HG03103 (cell line): ENCODE measurements around the gene SOBP.
"Not testable (repeated sequence)": the region's sequence is repeated elsewhere in the genome, so short reads cannot be mapped to it uniquely, and the experiment has no call there.

Source experiments
- ATAC-seq: cut with Tn5 transposase; IDR thresholded peaks from one replicate; pipeline ENCODE4 v1.9.1; 2021; ENCODE audit warnings: low read depth; ENCODE audit not compliant: unreplicated experiment

SOBP gene

DNA sequence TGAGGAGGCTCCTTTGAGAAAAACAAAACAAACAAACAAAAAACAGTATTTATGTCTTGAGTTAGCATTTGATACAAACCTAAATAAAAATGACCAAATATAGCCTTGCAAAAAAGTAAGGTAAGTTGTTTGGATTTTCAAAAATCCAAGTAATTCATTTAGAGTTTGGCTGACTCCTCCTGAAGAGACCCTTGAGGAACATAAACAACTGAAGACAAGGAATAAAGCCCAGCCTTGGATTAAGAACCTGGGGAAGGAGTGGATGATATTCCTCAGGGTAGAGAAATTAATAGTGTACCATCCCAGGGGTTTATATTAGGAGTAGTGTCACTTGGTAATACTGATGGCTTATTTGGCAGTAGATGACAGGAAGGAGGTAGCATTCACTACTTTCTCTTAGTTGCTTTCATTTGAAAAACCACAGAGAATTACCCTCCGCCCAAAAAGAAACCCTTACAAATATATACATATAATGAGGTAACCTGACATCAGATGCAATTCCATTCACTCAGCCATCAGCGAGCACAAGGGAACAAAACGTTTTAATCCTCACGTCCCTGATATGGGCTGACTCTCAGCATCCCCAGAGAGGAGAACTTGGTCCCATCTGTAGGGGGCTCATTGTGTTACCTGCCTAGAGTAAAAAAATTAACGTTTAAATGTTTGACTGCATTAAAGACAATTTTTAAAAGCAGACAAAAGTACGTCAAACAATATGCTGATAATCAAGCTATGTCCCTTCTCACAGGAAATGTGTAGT, 57.0 kb downstream of the SOBP start:
- no peak for ATAC-seq

DNA sequence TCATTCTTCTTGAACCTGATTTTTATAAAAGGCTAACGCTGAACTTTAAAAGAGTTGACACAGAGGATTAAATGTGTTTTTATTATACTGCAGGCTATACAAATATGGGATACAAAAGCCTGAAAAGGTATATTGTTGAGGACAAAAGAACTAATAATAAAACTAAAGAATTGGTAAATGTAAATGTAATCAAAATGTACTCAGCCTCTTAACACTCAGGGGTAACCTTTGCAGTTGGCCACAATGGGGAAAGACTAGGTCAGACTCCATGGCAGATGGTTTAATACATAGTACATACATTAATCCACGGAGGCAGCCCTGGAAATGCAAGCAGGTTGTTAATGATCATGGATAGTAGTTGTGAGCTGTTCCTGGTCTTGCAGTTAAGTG, 57.5 kb downstream of the SOBP start:
- no peak for ATAC-seq

DNA sequence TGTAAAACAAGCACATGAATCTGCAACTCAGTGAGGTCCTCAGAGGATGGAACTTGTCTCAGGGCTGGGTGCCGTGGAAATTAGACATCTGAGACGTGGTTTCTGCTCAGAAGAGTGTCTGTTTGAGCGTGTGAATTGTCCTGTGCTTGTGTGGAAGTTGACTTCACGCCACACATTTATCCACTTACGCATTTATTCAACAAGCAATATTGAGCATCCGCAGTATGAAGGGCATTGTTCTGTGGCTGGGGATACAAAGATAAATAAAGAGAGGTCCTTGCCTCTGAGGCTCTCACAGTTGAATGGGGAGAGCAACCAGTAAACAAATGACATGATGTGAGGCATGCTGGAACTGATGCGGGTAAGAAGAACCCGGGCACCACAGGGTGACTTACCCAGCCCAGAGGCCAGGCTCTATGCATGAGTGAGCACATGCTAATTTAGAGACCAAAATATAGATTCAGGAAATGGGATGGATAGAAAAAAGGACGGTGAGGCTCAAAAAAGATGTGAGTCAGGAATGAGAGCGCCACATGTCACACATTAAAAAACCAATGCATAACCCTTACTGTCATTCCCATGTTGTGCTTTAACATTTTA, 60.4 kb downstream of the SOBP start:
- ATAC-seq, result no peak

DNA sequence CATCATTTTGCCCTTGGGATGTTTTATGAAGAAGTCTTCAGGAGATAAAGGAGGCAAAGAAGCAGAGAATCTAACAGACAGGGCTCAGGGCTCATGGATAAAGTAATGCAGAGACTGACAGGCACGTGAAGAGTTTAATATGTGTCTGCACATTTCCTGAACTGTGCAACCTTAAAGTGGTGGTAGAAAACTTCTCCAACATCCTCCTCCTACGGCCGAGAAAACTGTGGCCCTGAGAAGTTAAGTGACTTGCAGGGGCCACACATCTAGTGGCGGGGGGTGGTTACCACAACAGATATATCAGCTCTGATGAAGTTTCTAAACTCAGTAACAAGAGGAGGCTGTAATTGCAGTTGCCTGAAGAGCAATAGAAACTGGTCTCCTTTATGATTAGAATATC, 61.0 kb downstream of the SOBP start:
- ATAC-seq, result no peak

DNA sequence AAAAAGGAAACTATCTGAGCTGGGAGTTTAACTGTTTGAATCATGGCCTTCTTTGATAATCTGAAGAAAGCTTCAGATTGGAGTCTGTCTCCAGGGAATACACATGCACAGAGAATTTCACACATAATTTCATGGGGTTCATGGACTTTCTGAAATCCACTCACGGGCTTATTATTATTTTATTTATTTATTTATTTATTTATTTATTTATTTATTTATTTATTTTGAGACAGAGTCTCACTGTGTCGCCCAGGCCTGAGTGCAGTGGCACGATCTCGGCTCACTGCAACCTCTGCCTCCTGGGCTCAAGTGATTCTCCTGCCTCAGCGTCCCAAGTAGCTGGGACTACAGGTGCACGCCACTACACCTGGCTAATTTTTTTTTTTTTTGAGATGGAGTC, 63.2 kb downstream of the SOBP start:
- ATAC-seq, result not testable (repeated sequence)

DNA sequence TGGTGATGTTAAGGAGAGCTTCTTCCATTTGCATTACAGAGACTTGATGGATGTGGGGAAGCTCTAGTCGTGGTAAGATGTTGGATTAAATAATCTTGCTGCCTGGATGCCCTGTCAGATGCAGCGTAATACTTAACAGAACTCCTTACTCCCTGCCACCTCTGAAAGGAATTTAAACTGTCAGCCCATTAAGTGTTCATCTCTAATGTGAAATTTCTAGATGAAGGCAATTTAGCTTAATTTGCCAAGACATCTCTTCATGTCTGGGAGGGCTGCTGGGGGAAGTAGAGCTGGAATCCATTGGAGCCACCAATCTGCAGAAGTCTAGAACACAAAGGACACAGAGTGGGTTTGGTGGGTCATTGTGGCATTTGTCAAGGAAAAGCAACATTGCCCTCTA, 64.4 kb downstream of the SOBP start:
- no peak for ATAC-seq

DNA sequence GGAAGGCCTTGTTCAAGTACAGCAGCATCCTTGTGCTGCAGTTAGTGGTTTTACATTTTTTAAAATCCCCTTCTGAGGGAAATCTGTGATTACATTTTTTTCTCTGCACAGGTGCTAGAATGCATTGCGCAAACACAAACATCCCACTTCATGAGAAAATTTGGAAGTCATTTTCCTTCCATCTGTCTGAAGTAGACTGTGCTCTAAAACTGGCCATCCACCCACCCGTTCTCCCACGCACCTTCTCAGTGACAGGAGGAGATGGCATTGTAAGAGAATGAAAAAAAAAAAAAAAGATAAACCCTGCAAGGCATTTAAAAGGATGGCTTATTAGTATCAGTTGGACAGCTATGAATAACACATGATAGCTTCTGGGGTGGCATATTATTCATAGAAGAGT, 65.0 kb downstream of the SOBP start:
- ATAC-seq, result no peak

DNA sequence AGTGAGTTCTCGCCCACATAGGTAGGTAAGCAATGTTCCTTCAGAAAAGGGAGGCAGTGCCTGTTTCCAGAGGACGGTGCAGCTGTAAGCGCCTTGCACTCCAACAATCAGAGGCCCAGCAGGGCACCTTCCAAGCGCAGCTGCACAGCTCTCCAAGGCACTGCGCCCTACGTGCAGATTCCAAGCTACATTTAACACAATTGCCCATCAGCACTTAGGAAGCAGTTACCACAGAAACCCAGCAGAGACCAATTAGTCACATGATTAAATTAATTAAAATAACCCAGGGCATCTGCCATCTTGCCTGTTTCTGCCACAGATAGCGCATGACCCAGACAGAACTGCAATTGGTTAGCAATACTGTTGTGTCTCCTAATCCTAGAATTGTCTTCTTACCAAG, 65.5 kb downstream of the SOBP start:
- ATAC-seq, result no peak

DNA sequence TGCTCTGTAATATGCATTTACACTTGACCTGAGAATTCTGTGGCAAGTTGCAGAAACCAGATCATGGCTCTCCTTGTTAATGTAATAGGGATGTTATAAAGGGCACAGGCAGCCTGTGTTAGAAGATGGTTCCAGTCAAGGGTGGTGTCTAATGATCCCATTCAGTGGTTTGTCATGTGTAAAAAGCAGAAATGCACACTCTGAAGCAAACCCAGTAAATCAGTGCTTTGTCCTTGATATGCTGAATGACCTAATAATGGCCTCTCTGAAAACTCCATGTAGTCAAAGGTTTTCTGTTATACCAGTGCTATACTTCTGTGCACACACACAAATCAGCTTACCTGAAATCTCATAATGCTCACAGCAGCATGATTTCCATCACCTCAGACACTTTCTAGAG, 66.2 kb downstream of the SOBP start:
- ATAC-seq, result no peak

DNA sequence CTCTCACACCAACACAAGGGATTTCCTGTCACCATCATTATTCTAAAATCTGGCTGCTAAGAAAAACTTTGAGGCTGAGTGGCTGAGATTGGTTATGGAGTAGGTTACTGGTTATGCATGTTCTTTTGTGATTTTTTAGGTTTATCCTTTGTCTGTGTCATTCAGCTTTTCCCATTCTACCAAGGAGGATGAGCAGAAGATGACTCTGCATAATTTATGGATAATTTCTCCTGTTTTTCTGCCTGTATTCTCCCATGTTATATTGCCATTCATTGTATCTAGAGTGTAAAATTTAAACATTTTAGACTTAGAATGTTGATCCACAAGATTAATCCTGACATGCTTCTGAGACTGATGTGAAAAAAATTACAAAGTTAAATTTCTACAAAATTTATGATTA, 67.8 kb downstream of the SOBP start:
- no peak for ATAC-seq

DNA sequence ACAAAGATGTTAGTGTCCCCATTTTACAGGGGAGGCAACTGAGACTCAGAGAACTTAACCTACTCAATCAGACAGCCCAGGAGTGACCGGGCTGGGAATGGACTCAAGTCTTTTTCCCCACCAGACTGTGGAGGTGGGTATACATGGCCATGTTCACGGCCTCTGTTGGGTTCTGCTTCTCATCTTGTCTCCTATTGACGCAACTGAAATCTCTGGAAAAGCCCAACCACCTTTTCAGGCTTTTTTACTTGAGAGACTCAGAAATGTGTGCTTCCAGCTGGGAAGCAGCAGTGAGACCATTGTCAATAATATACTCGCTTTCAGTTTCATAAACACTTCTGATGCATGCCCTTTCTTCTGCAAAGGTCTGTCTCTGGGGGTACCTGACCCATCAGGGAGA, 70.7 kb downstream of the SOBP start:
- ATAC-seq, result no peak

DNA sequence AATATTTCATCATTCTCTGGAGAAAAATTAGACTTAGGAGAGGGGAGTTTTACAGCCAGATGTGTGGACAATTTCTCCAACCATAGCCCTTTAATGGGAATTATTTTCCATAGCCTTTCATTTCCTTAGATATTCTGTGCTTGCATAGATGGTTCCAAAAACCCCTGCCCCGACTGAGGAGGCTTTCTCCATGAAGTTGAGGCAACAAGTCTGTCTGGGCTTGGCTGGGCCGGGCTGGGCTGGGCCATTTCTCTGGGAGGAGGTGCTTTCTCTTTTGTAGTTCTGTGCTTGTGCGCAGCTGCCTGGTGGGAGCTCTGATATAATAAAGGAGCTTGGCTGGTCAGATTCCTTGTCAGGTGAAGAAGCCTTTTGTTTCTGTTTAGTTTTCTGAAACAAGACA, 71.4 kb downstream of the SOBP start:
- ATAC-seq, result no peak

DNA sequence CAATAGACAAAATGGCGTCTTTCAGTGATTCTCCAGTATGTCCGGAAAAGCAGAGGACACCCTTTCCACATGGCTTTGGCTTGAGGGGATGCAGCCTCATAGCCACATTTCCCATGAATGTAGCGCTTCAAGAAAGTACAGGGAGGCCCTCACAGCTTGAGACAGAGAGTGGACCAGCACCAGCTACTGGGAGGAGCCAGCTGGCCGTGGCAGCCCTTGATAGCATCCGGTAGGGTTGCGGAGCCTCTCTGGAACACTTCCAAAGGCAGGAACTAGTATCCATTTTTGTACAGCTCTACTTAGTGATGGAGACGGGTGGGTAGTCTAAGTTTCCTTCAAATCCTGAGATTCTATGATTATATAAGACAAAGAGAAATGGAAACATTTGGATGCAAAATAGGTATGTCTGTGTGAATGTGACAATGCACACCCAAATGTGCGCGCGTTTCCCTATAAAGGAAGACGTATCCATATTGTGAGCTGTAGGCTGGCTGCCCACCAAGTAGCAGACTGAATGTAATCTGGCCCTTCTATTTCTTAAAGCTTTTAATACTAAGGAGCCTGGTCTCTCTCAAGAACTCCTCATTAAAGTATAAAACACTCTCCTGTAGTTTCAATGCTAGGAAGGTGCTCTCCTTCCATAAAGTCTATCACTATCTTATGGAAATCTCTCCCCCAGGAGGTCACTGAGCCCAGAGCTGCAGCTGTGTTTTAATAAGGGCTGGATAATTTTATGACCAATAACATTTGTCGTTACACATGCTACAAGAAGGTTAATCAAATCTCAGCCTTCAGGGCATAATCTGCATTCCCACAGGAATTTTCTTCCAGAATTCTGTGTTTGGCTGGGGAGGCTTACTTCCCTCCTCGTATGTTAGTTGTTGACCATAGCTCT, 74.0 kb downstream of the SOBP start:
- ATAC-seq, result no peak

DNA sequence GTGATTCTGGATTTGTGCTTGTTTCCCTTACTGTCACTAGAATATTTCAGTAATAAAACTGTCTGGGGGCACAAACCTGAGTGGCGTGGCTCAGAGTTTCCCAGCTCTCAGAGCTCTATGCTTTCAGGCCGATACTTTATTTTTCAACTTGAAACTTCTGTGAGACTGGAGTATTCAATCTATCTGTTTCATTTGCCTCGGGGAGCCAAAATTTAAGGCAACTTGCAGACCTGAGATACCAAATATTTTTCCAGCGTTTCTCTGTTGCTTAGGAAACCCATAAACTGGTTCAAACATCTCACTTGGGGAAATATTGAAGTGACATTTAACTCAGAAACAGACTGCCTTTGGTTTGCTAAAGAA, 74.7 kb downstream of the SOBP start:
- no peak for ATAC-seq

DNA sequence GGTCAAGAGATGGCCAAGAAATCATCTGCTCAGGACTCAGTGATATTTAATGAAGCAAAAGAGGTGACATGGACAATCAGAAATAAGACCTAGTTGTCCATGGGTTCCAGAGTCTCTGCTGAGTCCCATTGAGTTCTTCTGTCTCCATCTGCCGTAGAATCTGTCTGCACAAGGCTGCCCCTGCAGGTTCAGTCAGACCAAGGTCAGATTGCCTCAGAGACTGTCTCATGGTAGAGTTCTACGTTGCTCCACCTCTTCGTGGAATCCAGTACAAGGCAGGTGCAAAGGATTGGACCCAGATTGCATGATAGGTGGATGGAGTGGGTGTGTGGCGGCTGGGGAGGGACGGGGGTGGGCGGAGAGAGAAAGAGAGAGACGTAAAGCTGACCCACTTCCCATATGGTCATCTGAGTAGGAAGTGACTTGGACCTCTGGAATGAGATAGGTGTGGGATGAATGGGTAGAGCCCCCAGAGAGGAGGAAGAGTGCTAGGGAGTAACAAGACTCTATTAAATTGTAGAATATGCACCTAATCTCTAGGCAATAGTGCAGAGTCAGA, 75.3 kb downstream of the SOBP start:
- ATAC-seq, result no peak

DNA sequence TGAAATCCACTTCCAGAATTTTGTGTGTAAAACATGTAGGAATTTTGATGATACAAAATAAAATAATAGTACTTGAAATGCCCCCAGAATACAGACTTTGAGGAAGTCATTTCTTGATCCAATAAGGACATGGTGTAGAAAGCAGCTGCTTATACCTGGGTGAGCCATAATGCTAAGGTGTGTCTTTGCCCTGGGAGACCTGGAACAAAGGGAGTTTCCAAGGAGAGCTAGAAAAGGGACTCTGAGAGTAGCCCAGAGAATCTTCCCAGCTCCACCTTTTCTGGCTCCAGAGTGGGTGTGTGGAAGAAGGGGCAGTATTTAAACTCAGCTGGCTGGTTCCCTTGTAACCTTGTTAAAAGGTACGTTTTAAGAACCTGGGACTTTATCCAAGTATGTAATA, 77.7 kb downstream of the SOBP start:
- no peak for ATAC-seq

DNA sequence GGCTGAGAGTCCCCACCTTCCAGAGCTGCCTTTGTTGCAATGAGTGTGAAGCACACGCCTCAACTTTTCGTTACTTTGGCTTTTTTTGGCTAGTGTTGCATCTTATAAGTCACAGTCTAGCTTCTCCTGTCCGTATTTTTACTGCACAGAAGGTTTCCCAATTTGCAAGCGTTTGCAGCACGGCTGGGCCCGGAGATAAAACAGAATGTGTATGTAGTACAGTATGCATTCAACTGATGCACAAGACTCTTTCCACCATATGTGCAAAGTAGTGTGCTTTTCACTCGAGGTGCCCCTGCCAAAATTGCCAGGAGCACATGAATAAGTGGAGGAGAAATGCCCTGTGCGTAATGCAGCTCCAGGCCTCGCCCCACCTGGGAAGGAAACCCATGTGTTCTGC, 79.6 kb downstream of the SOBP start:
- no peak for ATAC-seq

DNA sequence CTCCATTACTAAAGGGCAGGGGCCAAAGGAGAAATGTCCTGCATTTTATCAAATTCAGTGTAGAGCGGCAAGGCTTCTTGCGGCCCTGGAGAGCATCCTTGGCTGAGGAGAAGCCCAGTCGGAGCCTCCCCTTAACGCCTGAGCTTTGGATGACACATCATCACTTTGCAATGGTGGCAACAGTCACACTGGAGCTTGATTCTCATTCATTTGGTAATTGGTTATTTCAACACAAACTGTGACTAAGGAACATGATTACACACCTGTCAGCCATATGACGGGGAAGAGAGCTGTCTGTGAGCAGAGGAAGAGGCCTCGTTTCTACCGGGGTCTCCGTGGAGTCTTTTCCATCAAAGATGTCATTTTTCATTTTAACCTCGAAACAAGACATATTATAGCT, 81.4 kb downstream of the SOBP start:
- no peak for ATAC-seq

DNA sequence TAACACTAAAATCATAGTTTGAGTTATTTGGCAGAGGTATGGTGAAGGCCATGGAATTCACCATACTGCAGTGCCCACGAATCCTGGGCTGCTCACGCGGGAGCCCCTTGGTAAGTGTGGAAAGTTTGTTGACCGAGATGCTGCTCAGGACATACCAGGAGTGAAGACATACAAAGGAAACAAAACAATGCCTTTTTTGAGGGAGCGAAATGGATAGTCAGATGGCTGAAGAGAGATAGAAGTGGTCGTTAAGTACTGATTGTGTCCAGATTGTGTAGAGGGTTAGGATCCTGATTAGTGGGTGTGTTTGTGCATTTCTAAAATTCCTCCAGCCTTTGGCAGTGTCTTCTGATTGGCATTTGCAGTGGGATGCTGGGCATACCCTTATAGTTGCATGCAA, 83.0 kb downstream of the SOBP start:
- no peak for ATAC-seq

DNA sequence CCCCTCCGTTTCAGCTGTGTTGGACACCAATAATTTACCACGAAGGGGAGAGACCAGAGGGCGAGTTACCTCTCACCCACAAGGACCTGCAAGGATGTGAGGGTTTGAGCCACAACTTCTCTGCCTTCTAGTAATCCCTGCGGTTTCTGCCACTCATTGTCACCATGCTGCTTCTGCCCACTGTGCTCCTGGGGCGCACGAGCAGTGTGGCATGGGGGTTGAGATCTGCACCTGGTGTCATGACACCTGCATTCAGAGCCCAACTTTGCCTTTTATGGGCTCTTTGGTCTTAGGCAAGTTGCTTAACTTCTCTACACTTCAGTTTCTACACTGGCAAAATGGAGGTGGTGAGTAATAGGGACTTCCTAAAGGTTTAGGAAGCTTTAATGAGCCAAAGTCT, 84.9 kb downstream of the SOBP start:
- no peak for ATAC-seq

DNA sequence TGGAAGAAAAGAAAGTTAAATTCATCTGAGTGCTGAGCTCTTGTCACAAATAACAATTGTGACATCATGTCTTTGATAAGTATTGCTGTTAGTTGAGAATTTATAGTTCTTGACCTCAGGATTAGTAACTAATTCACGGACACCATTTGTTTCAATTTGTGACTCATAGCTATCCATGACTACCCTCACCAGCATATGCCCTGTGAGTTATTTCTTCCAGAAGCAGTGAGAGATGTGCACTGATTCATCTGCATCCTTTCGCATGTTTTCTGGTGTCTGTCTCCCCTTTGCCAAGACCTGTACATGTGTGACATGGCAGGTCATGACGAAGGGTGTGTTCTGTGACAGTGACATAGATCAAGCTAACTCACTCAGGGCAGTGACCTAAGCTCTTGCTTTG, 86.9 kb downstream of the SOBP start:
- no peak for ATAC-seq
